HepG2 (cell line): ENCODE data around the gene PLSCR1. TPM values are rescaled to one million over a fixed set of nuclear protein-coding genes. Genes with fewer than 3 reads are reported as not detected.

ENCODE experiments used
- ATAC-seq: fragments of 200-7000 bp; cut with Tn5 transposase; 3 replicates; pipeline ENCODE4 v1.9.1; 2020; ENCODE audit warnings: mild to moderate bottlenecking, moderate library complexity
- BruUV-seq: library from RNA; stranded (reverse); fragments of 400-500 nt; replicated peaks from 2 replicates; lab custom pipeline; 2021; lab: Mats Ljungman, UMichigan
- CTCF ChIA-PET: fragments of 300-600 bp; formaldehyde crosslinking; extraction: SDS; loops from one replicate; lab custom pipeline; 2021; ENCODE audit warnings: low total read pairs, inconsistent platforms, low intra/inter-chr PET ratio; lab: Yijun Ruan, JAX
- POLR2A ChIA-PET: fragments of 350-600 bp; sonication (Branson Sonifier 250); formaldehyde crosslinking; loops from one replicate; lab custom pipeline; 2020; ENCODE audit warnings: antibody characterized with exemption, inconsistent platforms; lab: Yijun Ruan, JAX
- DNase-seq: peaks from one replicate; pipeline ENCODE4 v3.0.0-alpha.2; 2015; ENCODE audit warnings: low spot score
- FAIRE-seq: peaks from 3 replicates; lab custom pipeline; 2011; peaks lifted over from hg19 to GRCh38; lab: Jason Lieb, UNC
- H2AFZ ChIP-seq: one replicate; pipeline ENCODE4 v1.6.1; 2011; ENCODE audit warnings: low read length, inconsistent platforms
- H3K27ac ChIP-seq: fragments of 300-600 bp; 3 replicates; pipeline ENCODE4 v1.8.0; 2011; ENCODE audit warnings: mixed run types, mild to moderate bottlenecking, mixed read lengths, low read length, inconsistent platforms; ENCODE audit not compliant: insufficient read depth; ENCODE audit errors: extremely low read length
- H3K27me3 ChIP-seq, 2 experiments: fragments of 200-600 bp in 1 of 2; 2 replicates in 1 of 2; 3 replicates in 1 of 2; pipeline versions ENCODE4 v1.6.0 to v1.8.0; 2011; ENCODE audit warnings: low read length in 2 of 2, mild to moderate bottlenecking in 2 of 2, moderate library complexity in 2 of 2, inconsistent platforms in 1 of 2; ENCODE audit not compliant: insufficient read depth in 2 of 2, control insufficient read depth in 1 of 2
- H3K36me3 ChIP-seq, 2 experiments: fragments of 200-600 bp in 1 of 2; replicated peaks in 1 of 2; 2 replicates in 1 of 2; 3 replicates in 1 of 2; pipeline versions ENCODE4 v1.5.1 to v1.8.0; 2011; ENCODE audit warnings: low read length in 2 of 2, inconsistent platforms in 1 of 2; ENCODE audit not compliant: insufficient read depth in 2 of 2, control insufficient read depth in 1 of 2
- H3K4me1 ChIP-seq: 2 replicates; pipeline ENCODE4 v1.5.1; 2012; ENCODE audit warnings: low read length, inconsistent platforms; ENCODE audit not compliant: insufficient read depth
- H3K4me2 ChIP-seq: 2 replicates; pipeline ENCODE4 v1.6.0; 2011; ENCODE audit warnings: low read depth, low read length, inconsistent platforms
- H3K4me3 ChIP-seq, 3 experiments: fragments of 200-600 bp in 1 of 3; sonication (generic), shearing (Covaris generic) in 1 of 3; replicated peaks in 1 of 3; 2 replicates each; pipeline ENCODE4 v1.5.1; 2011 to 2016; ENCODE audit warnings: low read length in 3 of 3, inconsistent platforms in 2 of 3, low read depth in 2 of 3, mild to moderate bottlenecking in 2 of 3, control low read depth in 1 of 3, mixed read lengths in 1 of 3; ENCODE audit not compliant: insufficient read depth in 1 of 3
- H3K79me2 ChIP-seq: one replicate; pipeline ENCODE4 v1.6.1; 2011; ENCODE audit warnings: low read length, inconsistent platforms; ENCODE audit not compliant: insufficient read depth
- H3K9ac ChIP-seq: 2 replicates; pipeline ENCODE4 v1.6.0; 2011; ENCODE audit warnings: mild to moderate bottlenecking, low read depth, low read length, inconsistent platforms; ENCODE audit not compliant: insufficient read depth
- H3K9me3 ChIP-seq: 2 replicates; pipeline ENCODE4 v1.5.1; 2012; ENCODE audit warnings: mild to moderate bottlenecking, low read length
- H4K20me1 ChIP-seq: 2 replicates; pipeline ENCODE4 v1.6.0; 2011; ENCODE audit warnings: inconsistent platforms, mild to moderate bottlenecking, low read length, moderate library complexity; ENCODE audit not compliant: insufficient read depth
- CAMTA2 ChIP-seq: sonication (generic); formaldehyde crosslinking; IDR thresholded peaks from 2 replicates; pipeline ENCODE4 v1.4.0; 2020; ENCODE audit warnings: mild to moderate bottlenecking, missing genetic modification reagents, borderline replicate concordance
- FOXM1 ChIP-seq: sonication (generic); formaldehyde crosslinking; IDR thresholded peaks from 2 replicates; pipeline ENCODE4 v1.5.0; 2020; ENCODE audit warnings: missing genetic modification reagents
- GLI4 ChIP-seq: sonication (generic); formaldehyde crosslinking; IDR thresholded peaks from 2 replicates; pipeline ENCODE4 v1.5.1; 2020; ENCODE audit warnings: missing genetic modification reagents, mild to moderate bottlenecking, moderate library complexity, borderline replicate concordance
- HNRNPK ChIP-seq: fragments of 200-400 bp; formaldehyde crosslinking; IDR thresholded peaks from 2 replicates; pipeline ENCODE4 v1.6.1; 2018; ENCODE audit warnings: low read length, low read depth, moderate library complexity, mild to moderate bottlenecking; ENCODE audit not compliant: poor library complexity, severe bottlenecking
- ISX ChIP-seq: sonication (generic); formaldehyde crosslinking; conservative IDR thresholded peaks from 2 replicates; pipeline ENCODE4 v1.5.0; 2020; ENCODE audit warnings: missing genetic modification reagents
- KDM2A ChIP-seq: sonication (generic); formaldehyde crosslinking; IDR thresholded peaks from 2 replicates; pipeline ENCODE4 v1.4.0; 2020; ENCODE audit warnings: low read depth, missing genetic modification reagents, borderline replicate concordance
- KDM4B ChIP-seq: sonication (generic); formaldehyde crosslinking; IDR thresholded peaks from 2 replicates; pipeline ENCODE4 v1.4.0; 2020; ENCODE audit warnings: missing genetic modification reagents
- MAZ ChIP-seq, 2 experiments: sonication (generic) in 1 of 2; formaldehyde crosslinking in 1 of 2; IDR thresholded peaks; 2 replicates each; pipeline versions ENCODE4 v1.5.0 to v1.6.1; 2012 to 2020; ENCODE audit warnings: low read depth in 2 of 2, mild to moderate bottlenecking in 2 of 2, borderline replicate concordance in 1 of 2, improper control_type of control experiment in 1 of 2, low read length in 1 of 2, missing genetic modification reagents in 1 of 2, moderate library complexity in 1 of 2
- PHB2 ChIP-seq: fragments of 450-650 bp; IDR thresholded peaks from 2 replicates; pipeline ENCODE4 v1.6.1; 2018; ENCODE audit not compliant: partially characterized antibody
- SKIL ChIP-seq: sonication (generic); formaldehyde crosslinking; IDR thresholded peaks from 2 replicates; pipeline ENCODE4 v1.8.0; 2022; ENCODE audit warnings: missing genetic modification reagents, mild to moderate bottlenecking, moderate library complexity, borderline replicate concordance
- SNRNP70 ChIP-seq: fragments of 200-400 bp; formaldehyde crosslinking; IDR thresholded peaks from 2 replicates; pipeline ENCODE4 v1.6.1; 2017; ENCODE audit warnings: mild to moderate bottlenecking, low read depth, low read length, moderate library complexity
- SOX5 ChIP-seq: IDR thresholded peaks from 2 replicates; pipeline ENCODE4 v1.6.1; 2016; ENCODE audit warnings: borderline replicate concordance
- ZFP36L2 ChIP-seq: sonication (generic); formaldehyde crosslinking; IDR thresholded peaks from 2 replicates; pipeline ENCODE4 v1.4.0; 2020; ENCODE audit warnings: missing genetic modification reagents
- ZNF441 ChIP-seq: sonication (generic); formaldehyde crosslinking; IDR thresholded peaks from 2 replicates; pipeline ENCODE4 v1.7.0; 2021; ENCODE audit warnings: missing genetic modification reagents, borderline replicate concordance
- ZNF780A ChIP-seq: sonication (generic); formaldehyde crosslinking; IDR thresholded peaks from 2 replicates; pipeline ENCODE4 v1.8.0; 2022; ENCODE audit warnings: mild to moderate bottlenecking, missing genetic modification reagents, moderate library complexity
- ZSCAN25 ChIP-seq: sonication (generic); formaldehyde crosslinking; IDR thresholded peaks from 2 replicates; pipeline ENCODE4 v1.8.0; 2022; ENCODE audit warnings: mild to moderate bottlenecking, missing genetic modification reagents
- WGBS: methylation state at CpG from one replicate; pipeline ENCODE4 v1.1.6; 2017; ENCODE audit warnings: low lambda C conversion rate; 5-methylcytosine and 5-hydroxymethylcytosine counted together
- in situ Hi-C: cut with HindIII; loops from 2 replicates; pipeline ENCODE4 v1.10.0; 2017; ENCODE audit warnings: low pct_unique_long_range_greater_than_20kb; ENCODE audit not compliant: extremely low pct_ligation_motif_present
- intact Hi-C: fragments of 100-400 bp; cut with micrococcal nuclease; formaldehyde crosslinking; loops from one replicate; pipeline ENCODE4 v1.10.0; 2022; ENCODE audit not compliant: unreplicated experiment
- polyA plus RNA-seq, 8 experiments: library from polyadenylated mRNA; depleted of rRNA in 3 of 8; stranded (reverse) in 7 of 8; unstranded in 1 of 8; fragments of >200 nt; fragmentation: Illumina TruSeq in 4 of 8; extraction: Trizol in 4 of 8; gene quantifications; 2 replicates each; pipeline versions ENCODE4 v1.2.1 to v1.2.3, GENCODE V29; 2011 to 2016; ENCODE audit warnings: low read depth in 4 of 8, missing spikeins in 1 of 8, mixed read lengths in 1 of 8; ENCODE audit not compliant: insufficient read depth in 1 of 8
- total RNA-seq, 5 experiments: library from RNA; depleted of rRNA; stranded (reverse); fragments of >200 nt; fragmentation: Illumina TruSeq; extraction: Trizol; gene quantifications; 2 replicates each; pipeline ENCODE4 v1.2.3, GENCODE V29; 2016; ENCODE audit warnings: low read depth in 1 of 5

Gene PLSCR1
- total and polyA plus RNA-seq, 2 of the 13 experiments (the other 11 are each of a cell fraction or from before 2014, with no cell fraction given) = 33.8 to 34.1 TPM

- Histone ChIP-seq H3K4me3 (no peak overlapping the region), H3K9ac (no peak overlapping the region), H3K4me1 (no peaks in the 10 kb centered on the region), H4K20me1 (no peaks in the 10 kb centered on the region), H3K27ac (no peak overlapping the region), H3K4me2 (no peak overlapping the region), H3K27me3 (no peaks in the 10 kb centered on the region; a peak in 1 of 5 replicates), H2AFZ (no peak overlapping the region), H3K9me3 (no peaks in the 10 kb centered on the region), H3K79me2 (no peaks in the 10 kb centered on the region), H3K36me3 (no peaks in the 10 kb centered on the region)
- ChIA-PET POLR2A (no interaction called here), CTCF (no interaction called here)
- TF ChIP-seq ZNF441 (no peak), SKIL (no peak), KDM4B (CRISPR knock-in tag) (no peak), SOX5 (CRISPR knock-in tag) (no peak)
- FAIRE-seq (no peak), DNase-seq (no peak), ATAC-seq (no peak)
- intact Hi-C loops = no loop called here
- BruUV-seq = no TSS peak
- in situ Hi-C loops = no loop called here
- WGBS = 30% methylated on average over 2 of the region's 2 CpGs
These were observed 16.3 kb upstream of the PLSCR1 start for GRCh38 chr3:146560678-146561077.

GRCh38 chr3:146559388-146559787 is 15.0 kb upstream of the PLSCR1 start:
- DNase-seq (no peak), FAIRE-seq (no peak), ATAC-seq (no peak)
- CTCF ChIA-PET = no interaction called here
- Histone ChIP-seq H3K27me3 (peaks cover 0 to 4% of the 10 kb centered on the region in 2 experiments; a peak in 1 of 5 replicates), H3K27ac (no peak overlapping the region), H3K4me2 (no peak overlapping the region), H3K9me3 (no peaks in the 10 kb centered on the region), H3K36me3 (no peaks in the 10 kb centered on the region), H3K4me3 (no peak overlapping the region), H2AFZ (no peak overlapping the region), H4K20me1 (no peaks in the 10 kb centered on the region), H3K79me2 (no peaks in the 10 kb centered on the region), H3K4me1 (no peaks in the 10 kb centered on the region), H3K9ac (no peak overlapping the region)
- no TSS peak for BruUV-seq
- in situ Hi-C loops (no loop called here), intact Hi-C loops (no loop called here)
- POLR2A ChIA-PET = no interaction called here
- WGBS = 3% methylated on average over 3 of the region's 3 CpGs
- TF ChIP-seq GLI4 = no peak
- TF ChIP-seq ZNF780A = no peak
- TF ChIP-seq PHB2 = no peak
- no peak for TF ChIP-seq ISX (CRISPR knock-in tag)
- no peak for TF ChIP-seq FOXM1
- no peak for TF ChIP-seq ZFP36L2 (CRISPR knock-in tag)
- TF ChIP-seq HNRNPK = no peak
- TF ChIP-seq CAMTA2 (CRISPR knock-in tag) = no peak
- TF ChIP-seq SNRNP70 = no peak
- TF ChIP-seq MAZ (IDR thresholded peaks at IDR 0.05; ENCODE audit: borderline replicate concordance, low read depth, low read length) = no peak
- TF ChIP-seq MAZ (CRISPR knock-in tag; IDR thresholded peaks at IDR 0.05; ENCODE audit: low read depth) = no peak
- no peak for TF ChIP-seq ZSCAN25
- no peak for TF ChIP-seq KDM2A (CRISPR knock-in tag)
